IMR-90 (cell line): ENCODE measurements around the gene PMM1. TPM values are rescaled to one million over a fixed set of nuclear protein-coding genes. Genes with fewer than 3 reads are reported as not detected.

Experiments used
- ATAC-seq: fragments of 200-7000 bp; cut with Tn5 transposase; 2 replicates; pipeline ENCODE4 v1.9.1; 2020; ENCODE audit warnings: low read depth, mild to moderate bottlenecking, moderate library complexity
- BruUV-seq: library from RNA; stranded (reverse); fragments of 400-500 nt; replicated peaks from 2 replicates; lab custom pipeline; 2021; lab: Mats Ljungman, UMichigan
- CTCF ChIA-PET: fragments of 300-600 bp; formaldehyde crosslinking; extraction: SDS; loops from one replicate; lab custom pipeline; 2021; ENCODE audit warnings: antibody characterized with exemption; lab: Yijun Ruan, JAX
- POLR2A ChIA-PET: fragments of 300-600 bp; sonication (Branson Sonifier 250); formaldehyde crosslinking; loops from one replicate; lab custom pipeline; 2022; ENCODE audit warnings: antibody characterized with exemption; ENCODE audit not compliant: unreplicated experiment; lab: Charles Lee
- DNase-seq: peaks from one replicate; pipeline ENCODE4 v3.0.0; 2013
- H2AFZ ChIP-seq: replicated peaks from 2 replicates; pipeline ENCODE3; 2013; ENCODE audit warnings: low read length, mild to moderate bottlenecking; ENCODE audit not compliant: poor library complexity
- H2AK5ac ChIP-seq: 2 replicates; pipeline ENCODE4 v1.6.1; 2013; ENCODE audit warnings: low read depth, low read length, inconsistent platforms
- H2AK9ac ChIP-seq: replicated peaks from 2 replicates; pipeline ENCODE3; 2013; ENCODE audit warnings: mild to moderate bottlenecking, low read depth, low read length, moderate library complexity; ENCODE audit not compliant: poor library complexity
- H2BK120ac ChIP-seq: 2 replicates; pipeline ENCODE4 v1.6.1; 2013; ENCODE audit warnings: low read depth, low read length, inconsistent platforms
- H2BK15ac ChIP-seq: 3 replicates; pipeline ENCODE4 v1.6.1; 2013; ENCODE audit warnings: low read depth, low read length, inconsistent platforms
- H2BK20ac ChIP-seq: 2 replicates; pipeline ENCODE4 v1.6.1; 2013; ENCODE audit warnings: low read depth, mild to moderate bottlenecking, inconsistent platforms, low read length, moderate library complexity
- H2BK5ac ChIP-seq: 2 replicates; pipeline ENCODE4 v1.6.1; 2013; ENCODE audit warnings: mild to moderate bottlenecking, low read depth, low read length, inconsistent platforms; ENCODE audit not compliant: poor library complexity, severe bottlenecking
- H3K14ac ChIP-seq: replicated peaks from 2 replicates; pipeline ENCODE4 v1.6.1; 2013; ENCODE audit warnings: low read depth, low read length, inconsistent platforms
- H3K18ac ChIP-seq: 2 replicates; pipeline ENCODE4 v1.6.1; 2013; ENCODE audit warnings: low read depth, low read length, control low read depth
- H3K23ac ChIP-seq: 2 replicates; pipeline ENCODE4 v1.6.1; 2013; ENCODE audit warnings: low read depth, low read length, inconsistent platforms
- H3K27ac ChIP-seq: 2 replicates; pipeline ENCODE4 v1.5.1; 2013; ENCODE audit warnings: mild to moderate bottlenecking, control low read depth, low read length; ENCODE audit not compliant: insufficient read depth
- H3K27me3 ChIP-seq: 2 replicates; pipeline ENCODE4 v1.6.1; 2013; ENCODE audit warnings: low read length; ENCODE audit not compliant: control insufficient read depth, insufficient read depth
- H3K36me3 ChIP-seq: 2 replicates; pipeline ENCODE4 v1.6.1; 2013; ENCODE audit warnings: low read length, mixed read lengths; ENCODE audit not compliant: control insufficient read depth, insufficient read depth
- H3K4ac ChIP-seq: 2 replicates; pipeline ENCODE4 v1.6.1; 2013; ENCODE audit warnings: low read depth, low read length, inconsistent platforms
- H3K4me1 ChIP-seq: 2 replicates; pipeline ENCODE4 v1.6.1; 2013; ENCODE audit warnings: low read length, mixed read lengths; ENCODE audit not compliant: control insufficient read depth, insufficient read depth
- H3K4me2 ChIP-seq: 2 replicates; pipeline ENCODE4 v1.6.1; 2013; ENCODE audit warnings: low read depth, mild to moderate bottlenecking, control low read depth, low read length, moderate library complexity
- H3K4me3 ChIP-seq: 2 replicates; pipeline ENCODE4 v1.5.1; 2013; ENCODE audit warnings: low read depth, mild to moderate bottlenecking, control low read depth, low read length, moderate library complexity; ENCODE audit not compliant: insufficient read depth
- H3K56ac ChIP-seq: 2 replicates; pipeline ENCODE4 v1.6.1; 2013; ENCODE audit warnings: low read length, inconsistent platforms; ENCODE audit not compliant: insufficient read depth; ENCODE audit errors: extremely low read depth
- H3K79me1 ChIP-seq, 2 experiments: 2 replicates each; pipeline ENCODE4 v1.6.1; 2013; ENCODE audit warnings: low read length in 2 of 2, inconsistent platforms in 1 of 2, low read depth in 1 of 2
- H3K9ac ChIP-seq: 2 replicates; pipeline ENCODE4 v1.6.1; 2013; ENCODE audit warnings: low read depth, low read length, control low read depth
- H3K9me1 ChIP-seq: 2 replicates; pipeline ENCODE4 v1.6.1; 2013; ENCODE audit warnings: low read length, inconsistent platforms; ENCODE audit not compliant: insufficient read depth
- H3K9me3 ChIP-seq: 2 replicates; pipeline ENCODE4 v1.6.1; 2013; ENCODE audit warnings: low read length; ENCODE audit not compliant: control insufficient read depth, insufficient read depth
- H4K20me1 ChIP-seq: 2 replicates; pipeline ENCODE4 v1.6.1; 2013; ENCODE audit warnings: low read length, inconsistent platforms; ENCODE audit not compliant: insufficient read depth
- H4K5ac ChIP-seq: 2 replicates; pipeline ENCODE4 v1.6.1; 2013; ENCODE audit warnings: mild to moderate bottlenecking, low read depth, low read length, control low read depth
- H4K8ac ChIP-seq, 2 experiments: 2 replicates each; pipeline ENCODE4 v1.6.1; 2013; ENCODE audit warnings: low read depth in 2 of 2, low read length in 2 of 2, control low read depth in 1 of 2, inconsistent platforms in 1 of 2
- H4K91ac ChIP-seq: 2 replicates; pipeline ENCODE4 v1.6.1; 2013; ENCODE audit warnings: low read depth, low read length, inconsistent platforms; ENCODE audit not compliant: insufficient read depth
- BHLHE40 ChIP-seq: fragments of 150-350 bp; IDR thresholded peaks from 2 replicates; pipeline ENCODE4 v1.6.1; 2016; ENCODE audit warnings: mild to moderate bottlenecking, low read depth, low read length
- CEBPB ChIP-seq: IDR thresholded peaks from 2 replicates; pipeline ENCODE4 v1.6.1; 2012; ENCODE audit warnings: low read depth, low read length, improper control_type of control experiment
- CHD1 ChIP-seq: IDR thresholded peaks from 2 replicates; pipeline ENCODE4 v1.6.1; 2012; ENCODE audit warnings: low read depth, low read length, improper control_type of control experiment
- CTCF ChIP-seq: conservative IDR thresholded peaks from 2 replicates; pipeline ENCODE4 v1.5.1; 2012; ENCODE audit warnings: mild to moderate bottlenecking, low read depth, low read length, improper control_type of control experiment
- ELK1 ChIP-seq: fragments of 150-350 bp; IDR thresholded peaks from 2 replicates; pipeline ENCODE4 v1.6.1; 2016; ENCODE audit warnings: low read depth, mild to moderate bottlenecking, low read length, moderate library complexity, borderline replicate concordance
- FOS ChIP-seq: fragments of 150-350 bp; IDR thresholded peaks from 2 replicates; pipeline ENCODE4 v1.6.1; 2016; ENCODE audit warnings: low read depth, low read length
- MAFK ChIP-seq: IDR thresholded peaks from 2 replicates; pipeline ENCODE4 v1.6.1; 2012; ENCODE audit warnings: low read depth, low read length, improper control_type of control experiment
- MAZ ChIP-seq: IDR thresholded peaks from 2 replicates; pipeline ENCODE4 v1.6.1; 2012; ENCODE audit warnings: low read depth, mild to moderate bottlenecking, low read length, improper control_type of control experiment, moderate library complexity, borderline replicate concordance
- MXI1 ChIP-seq: IDR thresholded peaks from 2 replicates; pipeline ENCODE4 v1.6.1; 2012; ENCODE audit warnings: low read depth, mild to moderate bottlenecking, low read length, moderate library complexity, borderline replicate concordance
- NFE2L2 ChIP-seq: fragments of 150-350 bp; IDR thresholded peaks from 2 replicates; pipeline ENCODE4 v1.6.1; 2016; ENCODE audit warnings: low read depth, mild to moderate bottlenecking, low read length
- POLR2A ChIP-seq: IDR thresholded peaks from 2 replicates; pipeline ENCODE4 v1.6.1; 2012; ENCODE audit warnings: mild to moderate bottlenecking, low read depth, low read length
- RAD21 ChIP-seq: IDR thresholded peaks from 2 replicates; pipeline ENCODE4 v1.6.1; 2012; ENCODE audit warnings: low read length, improper control_type of control experiment
- RCOR1 ChIP-seq: IDR thresholded peaks from 2 replicates; pipeline ENCODE4 v1.6.1; 2012; ENCODE audit warnings: mild to moderate bottlenecking, low read length, improper control_type of control experiment; ENCODE audit not compliant: insufficient replicate concordance
- RFX5 ChIP-seq: IDR thresholded peaks from 2 replicates; pipeline ENCODE4 v1.8.0; 2012; ENCODE audit warnings: low read depth, mild to moderate bottlenecking, low read length, moderate library complexity
- SMC3 ChIP-seq: fragments of 150-350 bp; IDR thresholded peaks from 2 replicates; pipeline ENCODE4 v1.6.1; 2016; ENCODE audit warnings: low read depth, mild to moderate bottlenecking, antibody characterized with exemption, low read length, moderate library complexity
- USF2 ChIP-seq: fragments of 150-350 bp; IDR thresholded peaks from 2 replicates; pipeline ENCODE4 v1.6.1; 2017; ENCODE audit warnings: mild to moderate bottlenecking, antibody characterized with exemption, low read length, low read depth
- WGBS, 2 experiments: methylation state at CpG; one replicate each; pipeline versions ENCODE4 v1.1.5 to v1.1.7; 2013; ENCODE audit warnings: missing lambda C conversion rate in 2 of 2; ENCODE audit not compliant: insufficient read length in 1 of 2; ENCODE audit errors: extremely low coverage in 2 of 2; 5-methylcytosine and 5-hydroxymethylcytosine counted together
- dilution Hi-C: fragments of 300-500 bp; cut with HindIII; formaldehyde crosslinking; loops from one replicate; pipeline ENCODE4 v1.14.3; 2018; ENCODE audit warnings: low sequenced_read_pairs; ENCODE audit not compliant: unreplicated experiment
- in situ Hi-C: fragments of 300-500 bp; cut with MboI; formaldehyde crosslinking; loops from 3 replicates; pipeline ENCODE4 v1.14.3; 2019; ENCODE audit warnings: low sequenced_read_pairs, inconsistent platforms, mixed read lengths
- intact Hi-C: fragments of 100-400 bp; cut with micrococcal nuclease; formaldehyde crosslinking; loops from 2 replicates; pipeline ENCODE4 v1.10.0; 2022
- polyA plus RNA-seq, 3 experiments: library from polyadenylated mRNA; depleted of rRNA; stranded (reverse); fragments of >200 nt; gene quantifications; 2 replicates each; pipeline ENCODE4 v1.2.3, GENCODE V29; 2012; ENCODE audit warnings: low replicate concordance in 1 of 3
- total RNA-seq: library from RNA; depleted of rRNA; stranded (reverse); fragments of >200 nt; gene quantifications from 2 replicates; pipeline ENCODE4 v1.2.3, GENCODE V29; 2012

The PMM1 gene
- total and polyA plus RNA-seq, 2 of the 4 experiments (the other 2 are of a cell fraction): 22.8 to 92.8 TPM

GRCh38 chr22:41535244-41535643 is 54.4 kb downstream of the PMM1 start:
- no peak overlapping the region for H3K4ac ChIP-seq
- H3K23ac ChIP-seq: no peak overlapping the region
- intact Hi-C loops (no loop called here), in situ Hi-C loops (no loop called here), dilution Hi-C loops (no loop called here)
- no peak overlapping the region for H3K18ac ChIP-seq
- no peak overlapping the region for H3K14ac ChIP-seq
- no peak overlapping the region for H2BK120ac ChIP-seq
- POLR2A ChIA-PET: no interaction called here
- H4K20me1 ChIP-seq: peaks cover 53% of the 10 kb centered on the region
- ATAC-seq (peak; percentile 50), DNase-seq (no peak)
- no peak overlapping the region for H2AK5ac ChIP-seq
- no peak overlapping the region for H3K56ac ChIP-seq
- H2AK9ac ChIP-seq: no peak overlapping the region
- H4K8ac ChIP-seq: no peak overlapping the region
- H4K5ac ChIP-seq: no peak overlapping the region
- no peak overlapping the region for H3K4me3 ChIP-seq
- peaks cover 51% of the 10 kb centered on the region for H3K36me3 ChIP-seq
- H3K9me3 ChIP-seq: no peaks in the 10 kb centered on the region
- no peak overlapping the region for H2BK5ac ChIP-seq
- H2AFZ ChIP-seq: no peak overlapping the region
- no peak overlapping the region for H4K91ac ChIP-seq
- CTCF ChIA-PET: no interaction called here
- no peak overlapping the region for H3K4me2 ChIP-seq
- H3K27me3 ChIP-seq: no peaks in the 10 kb centered on the region
- no TSS peak for BruUV-seq
- 0 out of 2 replicates have a peak, but pooled peaks cover 2% of the 10 kb centered on the region for H3K9me1 ChIP-seq
- WGBS, 2 experiments: no CpG with 5 or more reads among the region's 5 CpGs
- H3K9ac ChIP-seq: no peak overlapping the region
- no peak overlapping the region for H3K27ac ChIP-seq
- no peaks in the 10 kb centered on the region for H3K4me1 ChIP-seq
- H2BK20ac ChIP-seq: no peak overlapping the region
- TF ChIP-seq USF2 (no peak), POLR2A (no peak), CEBPB (peak; percentile 26; the same call in 1 of the 2 replicates), SMC3 (no peak), MAZ (no peak), MXI1 (no peak), CTCF (peak; percentile 25; the same call in 1 of the 2 replicates), FOS (no peak), MAFK (no peak), RCOR1 (no peak), RFX5 (no peak), RAD21 (no peak; the same call in 1 of the 2 replicates), NFE2L2 (no peak), CHD1 (no peak), BHLHE40 (no peak), ELK1 (no peak)
- H3K79me1 ChIP-seq: peaks cover 24 to 71% of the 10 kb centered on the region in 2 experiments
- H2BK15ac ChIP-seq: no peak overlapping the region
